GM19452 (cell line): ENCODE results near the gene AP3D1.
A peak's percentile ranks its signal among the peaks of the same experiment; 100 is the strongest.
"Not testable (repeated sequence)": the region's sequence is repeated elsewhere in the genome, so short reads cannot be mapped to it uniquely, and the experiment has no call there.

ENCODE experiments used
- ATAC-seq: cut with Tn5 transposase; IDR thresholded peaks from one replicate; pipeline ENCODE4 v1.9.1; 2021; ENCODE audit not compliant: unreplicated experiment

Gene AP3D1

DNA sequence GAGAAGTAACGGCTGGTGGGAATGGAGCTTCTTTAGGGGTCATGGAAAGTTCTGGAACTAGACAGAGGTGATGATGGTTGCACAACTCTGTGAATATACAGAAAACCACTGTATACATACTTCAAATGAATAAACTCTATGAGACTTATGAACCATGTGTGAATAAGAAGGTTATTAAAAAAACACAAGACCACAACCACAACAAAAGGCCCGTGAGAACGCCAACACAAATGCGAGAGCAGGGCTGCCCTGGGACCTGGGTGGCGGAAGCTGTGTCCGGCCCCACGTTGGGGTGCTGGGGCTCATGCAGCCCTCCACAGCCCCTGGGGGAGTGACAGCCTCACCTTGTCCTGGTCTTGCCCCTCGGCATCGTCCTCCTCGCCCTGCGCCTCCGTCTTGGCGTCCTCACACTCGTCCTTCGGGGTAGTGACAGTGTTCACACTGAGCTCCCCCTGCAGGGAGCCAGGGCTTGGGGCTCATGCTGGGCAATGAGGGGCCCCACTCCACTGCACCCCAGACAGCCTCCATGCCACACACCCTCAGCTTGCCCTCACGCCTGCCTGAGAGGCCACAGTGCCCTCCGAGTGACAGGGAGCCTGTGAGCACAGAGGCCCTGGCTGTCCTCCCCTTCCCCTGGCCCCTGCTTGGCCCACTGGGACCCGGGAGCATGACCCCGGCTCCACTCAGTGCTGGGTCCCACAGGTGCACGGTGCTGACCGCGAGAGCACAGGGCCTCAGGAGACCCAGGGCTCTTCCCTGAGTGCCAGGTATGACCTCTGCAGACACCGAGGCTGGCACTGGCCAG is 38.6 kb downstream of the AP3D1 start:
- no peak for ATAC-seq

DNA sequence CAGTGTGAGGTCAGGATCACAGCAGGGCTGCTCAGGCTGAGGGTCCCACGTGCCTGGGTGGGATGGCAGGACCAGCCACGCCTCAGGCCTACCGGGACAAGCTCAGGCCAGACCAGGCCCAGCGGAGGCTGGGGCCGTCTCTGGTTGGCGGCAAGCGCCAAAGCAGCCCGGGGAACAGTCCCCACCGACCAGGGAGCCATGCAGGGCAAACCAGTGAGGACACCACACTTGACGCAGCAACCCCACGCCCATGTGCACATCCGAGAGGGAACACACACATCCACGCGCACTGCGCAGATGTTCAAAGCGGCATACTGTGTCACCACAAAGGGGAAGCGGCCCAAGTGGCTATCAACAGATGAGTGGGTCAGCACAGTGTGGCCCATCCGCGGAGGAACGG is 39.5 kb downstream of the AP3D1 start:
- no peak for ATAC-seq

DNA sequence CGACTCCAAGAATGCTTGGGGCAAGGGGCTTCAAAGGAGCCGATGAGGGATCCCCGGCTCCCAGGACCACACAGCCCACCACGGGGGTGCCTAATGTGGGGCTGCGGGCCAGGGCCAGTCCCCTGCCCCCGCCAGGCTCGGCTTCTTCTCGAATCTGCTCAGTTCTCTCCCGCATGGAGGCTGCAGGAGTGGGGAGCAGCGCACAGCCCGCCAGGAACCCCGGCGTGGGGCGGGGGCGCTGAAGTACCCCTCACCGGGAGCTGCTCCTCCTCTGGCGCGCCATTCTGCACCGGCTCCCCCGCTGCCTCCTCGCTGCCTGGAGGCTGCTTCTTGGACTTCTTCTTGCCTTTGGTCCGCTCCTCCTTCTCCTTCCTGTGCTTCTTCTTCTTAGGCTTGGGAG is 39.9 kb downstream of the AP3D1 start:
- ATAC-seq: no peak

DNA sequence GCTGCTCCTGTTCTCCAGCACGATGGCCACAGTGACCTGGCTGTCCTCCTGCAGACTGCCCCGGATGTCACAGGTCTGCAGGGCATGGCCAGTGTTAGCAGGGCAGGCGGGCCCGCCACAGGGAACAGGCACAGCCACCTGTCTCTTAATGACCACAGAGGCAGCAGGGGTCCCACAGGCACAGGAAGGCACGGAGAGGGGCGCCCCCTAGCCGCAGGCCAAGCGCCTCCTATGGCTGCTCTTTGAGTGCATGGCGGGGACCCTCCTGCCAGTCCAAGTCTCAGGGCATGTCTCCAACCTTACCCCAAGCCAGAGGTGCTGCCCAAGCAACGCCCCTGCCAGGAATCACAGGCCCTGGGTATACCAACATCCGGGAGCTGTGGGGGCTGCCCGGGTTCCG is 40.5 kb downstream of the AP3D1 start:
- ATAC-seq: no peak

DNA sequence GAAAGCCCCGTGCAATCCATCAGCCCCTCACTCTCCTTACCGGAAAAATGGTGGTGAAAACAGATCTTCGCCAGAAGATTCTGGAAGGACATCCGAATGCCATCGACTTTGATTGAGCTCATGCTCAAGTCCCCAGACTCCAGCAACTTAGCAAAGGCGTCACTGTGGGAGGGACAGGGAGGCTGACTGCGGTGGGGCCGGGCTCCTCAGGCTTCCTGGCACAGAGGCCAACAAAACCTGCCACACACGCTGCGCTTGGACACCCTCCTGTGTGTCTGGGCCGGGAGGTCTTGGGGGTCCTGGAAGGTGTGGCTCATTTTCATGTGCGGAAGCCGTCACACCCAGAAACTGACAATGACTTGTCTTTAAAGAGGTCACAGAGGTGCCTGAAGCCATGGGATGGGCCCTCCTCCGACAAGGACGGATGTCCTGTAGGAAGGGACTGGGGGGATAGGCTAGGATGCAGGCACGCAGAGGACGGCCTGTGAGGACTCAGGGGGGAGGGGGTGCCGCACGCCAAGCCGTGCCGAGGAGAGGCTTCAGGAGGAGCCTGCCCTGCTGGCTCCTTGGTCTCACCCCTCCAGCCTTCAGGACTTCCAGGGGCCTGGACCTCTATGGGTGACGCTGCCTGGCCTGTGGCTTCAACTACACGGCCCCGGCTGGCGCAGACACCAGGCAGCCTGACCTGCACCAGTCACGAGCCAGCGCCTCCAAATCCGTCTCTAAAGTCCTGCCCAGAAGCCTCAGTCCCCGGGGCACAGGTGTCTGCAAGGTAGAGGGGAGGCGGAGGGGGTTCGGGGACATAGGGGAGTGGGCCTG is 42.1 kb downstream of the AP3D1 start:
- ATAC-seq: no peak

DNA sequence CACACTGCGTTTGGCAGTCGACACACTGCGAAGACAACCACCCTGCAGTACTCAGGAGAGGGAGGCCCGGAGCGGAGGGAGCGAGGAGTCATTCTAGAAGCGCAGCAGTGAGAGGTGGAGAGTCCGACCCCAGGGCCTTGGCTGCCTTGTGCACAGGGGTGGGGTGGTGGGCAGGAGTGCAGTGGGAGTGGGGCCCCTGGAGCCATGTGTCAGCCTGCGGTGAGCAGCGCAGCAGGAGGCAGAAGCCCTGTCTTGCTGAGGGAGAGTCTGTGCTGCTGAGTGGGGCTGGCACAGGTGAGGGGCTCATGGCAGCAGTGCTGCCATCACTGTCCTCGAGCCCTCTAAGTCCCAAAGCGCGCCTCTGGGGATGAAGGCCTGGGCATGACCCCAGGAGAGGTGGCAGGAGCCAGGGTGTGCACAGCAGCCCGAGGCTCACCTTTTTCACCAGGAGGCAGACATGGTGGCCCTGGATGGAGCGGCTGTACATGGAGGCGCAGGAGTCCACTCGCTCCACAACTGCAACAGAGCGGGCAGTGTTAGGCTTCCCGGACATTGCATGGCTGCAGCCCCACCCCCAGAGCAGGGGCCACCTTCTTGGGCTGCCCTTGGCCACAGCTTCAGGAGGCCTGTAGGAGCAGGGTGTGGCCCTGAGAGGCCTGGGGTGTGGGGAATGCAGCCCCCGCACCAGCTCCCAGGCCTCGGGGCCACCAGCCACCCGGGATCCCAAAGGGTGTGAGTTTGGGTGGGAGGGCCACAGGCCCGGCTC is 42.9 kb downstream of the AP3D1 start:
- ATAC-seq: no peak

DNA sequence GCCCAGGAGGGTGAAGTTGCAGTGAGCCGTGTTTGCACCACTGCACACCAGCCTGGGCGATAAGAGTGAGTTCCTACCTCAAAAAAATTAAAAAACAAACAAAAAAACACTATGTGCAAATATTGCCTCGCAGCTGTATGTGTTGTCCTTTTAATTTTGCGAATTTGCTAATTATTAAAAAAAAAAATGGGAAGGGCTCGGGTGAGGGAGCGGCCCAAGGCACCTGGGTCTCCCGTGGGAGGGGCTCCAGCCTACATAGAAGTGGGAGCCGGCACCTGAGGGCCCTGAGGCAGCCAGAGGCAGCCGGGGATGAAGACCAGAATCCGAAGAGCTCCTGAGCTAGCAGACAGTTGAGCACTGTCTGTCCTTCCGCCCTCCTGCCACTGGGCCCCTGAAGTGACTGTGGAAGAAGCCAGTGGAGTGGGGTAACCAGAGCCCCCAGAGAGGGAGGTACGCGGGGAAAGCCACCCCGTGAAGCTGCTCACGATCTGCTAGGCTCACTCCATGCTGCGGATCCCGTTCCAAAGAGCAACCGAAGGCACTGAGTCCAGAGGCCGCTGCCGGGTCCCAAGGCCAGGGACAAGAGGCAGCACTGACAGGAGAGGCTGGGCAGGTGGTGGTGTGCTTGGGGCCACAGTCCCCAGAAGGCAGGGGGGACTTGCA is 48.2 kb downstream of the AP3D1 start:
- ATAC-seq: no peak

DNA sequence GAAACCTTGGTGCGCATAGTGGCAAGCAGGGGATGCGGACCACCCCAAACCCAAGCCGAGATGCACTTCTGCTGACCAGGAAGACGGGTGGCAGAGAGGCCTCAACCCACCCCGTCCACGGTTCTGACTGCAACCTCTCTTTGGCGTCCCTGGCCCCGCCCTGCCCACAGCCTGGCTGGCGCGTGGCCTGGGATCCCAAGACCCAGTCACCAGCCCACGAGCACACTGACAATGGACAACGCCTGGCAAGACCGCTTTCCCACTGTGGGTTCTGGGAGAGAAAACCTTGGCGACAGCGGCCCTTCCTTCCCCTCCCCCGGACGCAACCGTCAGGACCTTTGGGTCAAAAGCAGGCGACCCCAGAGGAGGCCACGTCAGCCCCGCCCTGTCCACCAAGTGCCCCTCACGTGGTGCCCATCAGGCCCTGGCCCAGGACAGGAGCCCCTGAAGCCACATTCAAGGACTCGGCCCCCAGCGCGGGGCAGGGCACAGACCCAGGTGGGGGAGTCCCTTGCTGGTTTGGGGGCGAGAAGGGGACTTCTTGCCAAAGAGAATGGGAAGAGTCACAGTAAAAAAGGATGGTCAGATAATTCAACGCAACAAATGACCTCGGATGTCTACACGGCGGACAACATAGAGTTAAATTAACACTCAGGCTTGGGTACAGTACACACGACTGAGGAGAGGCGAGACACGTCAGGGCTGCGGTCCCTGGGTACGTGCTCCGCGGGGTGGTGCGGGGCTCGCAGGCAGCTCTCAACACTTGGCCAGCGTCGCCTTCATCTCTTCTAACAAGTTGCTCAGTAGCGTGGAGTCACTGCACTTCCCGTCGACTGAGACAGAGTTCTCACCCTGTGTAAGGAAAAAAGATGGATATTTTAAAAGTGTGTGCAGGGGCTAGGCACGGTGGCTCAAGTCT is 49.7 kb downstream of the AP3D1 start:
- ATAC-seq: no peak

DNA sequence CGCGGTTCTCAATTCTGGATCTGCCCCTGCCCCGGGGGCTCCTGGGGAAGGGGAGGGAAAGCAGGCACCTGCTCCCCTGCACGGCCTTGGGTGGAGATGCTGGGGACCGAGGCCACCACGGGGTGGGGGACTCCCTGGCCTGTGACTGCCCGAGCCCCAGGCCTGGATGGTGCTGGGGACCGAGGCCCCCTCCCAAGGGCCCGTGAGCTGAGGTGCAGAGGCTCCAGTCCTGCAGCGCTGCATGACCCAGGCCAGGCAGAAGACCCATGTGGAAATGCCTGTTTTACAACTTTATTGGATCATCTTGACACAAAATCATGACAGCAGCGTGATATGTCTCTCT is 50.7 kb downstream of the AP3D1 start:
- ATAC-seq: no peak

DNA sequence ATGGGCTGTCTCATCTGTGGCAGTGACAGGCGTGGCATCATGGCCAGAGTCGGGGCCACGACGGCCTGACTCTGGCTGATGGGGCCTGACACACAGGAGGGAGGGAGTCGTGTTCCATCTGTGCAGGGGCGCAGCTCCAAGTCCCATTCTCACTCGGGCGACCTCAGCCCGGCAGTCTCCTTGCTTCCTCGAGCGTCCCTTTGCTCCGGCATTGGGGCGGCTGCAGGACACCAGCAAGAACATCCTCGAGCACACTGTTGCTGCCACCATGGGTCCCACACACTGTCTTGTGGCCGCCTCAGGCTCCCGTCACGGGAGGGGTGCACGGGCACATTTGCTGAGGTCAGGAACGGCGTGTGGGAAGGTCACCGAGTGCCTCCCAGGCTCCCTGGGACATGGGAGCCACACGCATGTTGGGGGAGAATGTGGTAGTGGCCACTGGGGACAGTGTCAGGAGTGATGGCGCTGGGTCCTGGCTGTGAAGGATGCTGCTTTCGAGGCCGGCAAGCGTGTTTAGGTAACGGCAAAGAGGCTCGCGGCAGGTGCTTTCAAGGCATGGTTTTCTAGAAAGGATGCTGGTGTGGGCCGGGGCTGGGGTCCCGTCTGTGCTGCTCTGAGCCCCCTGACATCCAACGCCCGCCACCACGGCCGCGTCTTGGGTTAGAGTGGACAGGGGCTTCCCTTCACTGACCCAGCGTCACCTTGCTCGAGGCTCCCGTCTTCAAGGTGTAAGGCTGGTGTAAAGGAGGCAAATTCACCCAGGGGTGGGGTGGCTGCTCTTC is 51.2 kb downstream of the AP3D1 start:
- ATAC-seq: no peak

DNA sequence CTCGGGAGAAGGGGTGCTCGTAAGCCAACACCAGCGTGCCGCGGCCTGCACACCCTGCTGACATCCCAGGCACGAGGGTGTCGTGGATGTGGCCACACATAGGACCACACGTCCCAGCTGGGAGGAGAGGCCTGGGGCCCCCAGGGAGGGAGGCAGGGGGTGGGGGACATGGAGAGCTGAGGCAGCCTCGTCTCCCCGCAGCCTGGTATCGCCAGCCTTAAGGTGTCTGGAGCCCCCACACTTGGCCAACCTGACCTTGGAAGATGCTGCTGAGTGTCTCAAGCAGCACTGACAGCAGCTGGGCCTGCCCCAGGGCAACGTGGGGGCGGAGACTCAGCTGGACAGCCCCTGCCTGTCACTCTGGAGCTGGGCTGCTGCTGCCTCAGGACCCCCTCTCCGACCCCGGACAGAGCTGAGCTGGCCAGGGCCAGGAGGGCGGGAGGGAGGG is 52.3 kb downstream of the AP3D1 start:
- no peak for ATAC-seq

DNA sequence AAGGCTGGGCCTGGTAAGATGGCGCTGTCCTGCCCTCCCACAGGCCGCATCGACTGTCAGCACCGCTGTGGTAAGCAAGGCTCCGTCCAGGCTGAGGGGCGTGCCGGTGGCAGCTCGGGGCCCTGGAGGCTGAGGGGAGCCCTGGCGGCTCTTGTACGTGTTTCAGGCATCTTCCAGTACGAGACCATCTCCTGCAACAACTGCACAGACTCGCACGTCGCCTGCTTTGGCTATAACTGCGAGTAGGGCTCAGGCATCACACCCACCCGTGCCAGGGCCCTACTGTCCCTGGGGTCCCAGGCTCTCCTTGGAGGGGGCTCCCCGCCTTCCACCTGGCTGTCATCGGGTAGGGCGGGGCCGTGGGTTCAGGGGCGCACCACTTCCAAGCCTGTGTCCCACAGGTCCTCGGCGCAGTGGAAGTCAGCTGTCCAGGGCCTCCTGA is 53.5 kb downstream of the AP3D1 start:
- ATAC-seq: no peak

DNA sequence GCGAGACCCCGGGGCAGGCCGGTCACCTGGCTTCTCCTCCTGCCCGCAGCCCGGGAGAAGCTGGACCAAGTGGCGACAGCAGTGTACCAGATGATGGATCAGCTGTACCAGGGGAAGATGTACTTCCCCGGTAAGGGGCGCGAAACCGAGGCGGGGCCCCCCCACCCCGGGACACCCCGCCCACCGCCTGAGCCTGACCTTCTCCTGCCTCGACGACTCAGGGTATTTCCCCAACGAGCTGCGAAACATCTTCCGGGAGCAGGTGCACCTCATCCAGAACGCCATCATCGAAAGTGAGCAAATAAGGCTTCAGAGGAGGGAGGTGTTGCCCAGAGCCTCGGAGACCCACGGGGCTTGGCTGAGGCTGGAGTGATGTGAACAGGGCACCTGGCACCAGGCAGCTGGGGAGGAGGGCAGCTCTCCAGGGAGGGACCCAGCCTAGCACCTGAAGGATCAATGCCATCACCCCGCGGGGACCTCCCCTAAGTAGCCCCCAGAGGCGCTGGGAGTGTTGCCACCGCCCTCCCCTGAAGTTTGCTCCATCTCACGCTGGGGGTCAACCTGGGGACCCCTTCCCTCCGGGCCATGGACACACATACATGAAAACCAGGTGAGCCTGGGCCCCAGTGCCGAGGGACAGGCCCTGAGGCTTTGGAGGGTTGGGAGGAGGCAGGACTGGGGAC is 54.0 kb downstream of the AP3D1 start:
- no peak for ATAC-seq

DNA sequence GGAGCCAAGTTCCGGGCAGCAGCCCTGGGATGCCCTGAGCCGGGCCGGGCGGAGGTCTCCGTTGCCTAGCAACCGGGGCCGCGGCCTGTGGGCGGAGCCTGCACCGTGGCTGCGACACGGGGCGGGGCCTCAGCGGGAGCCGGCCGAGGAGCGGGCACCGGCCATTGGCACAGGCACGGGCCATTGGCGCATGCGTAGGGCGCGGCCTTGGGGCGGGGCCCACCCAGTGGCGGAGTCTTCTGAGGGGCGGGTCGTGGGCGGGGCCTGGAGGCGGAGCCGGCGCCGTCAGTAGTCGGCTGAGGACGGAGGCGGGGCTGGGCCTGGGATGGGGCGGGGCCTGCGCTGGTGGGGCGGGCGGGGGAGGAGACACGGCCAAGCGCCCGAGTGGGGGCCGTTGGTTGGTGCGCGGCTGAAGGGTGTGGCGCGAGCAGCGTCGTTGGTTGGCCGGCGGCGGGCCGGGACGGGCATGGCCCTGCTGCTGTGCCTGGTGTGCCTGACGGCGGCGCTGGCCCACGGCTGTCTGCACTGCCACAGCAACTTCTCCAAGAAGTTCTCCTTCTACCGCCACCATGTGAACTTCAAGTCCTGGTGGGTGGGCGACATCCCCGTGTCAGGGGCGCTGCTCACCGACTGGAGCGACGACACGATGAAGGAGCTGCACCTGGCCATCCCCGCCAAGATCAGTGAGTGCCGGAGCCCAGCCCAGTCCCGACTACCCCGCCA is 54.7 kb downstream of the AP3D1 start, which contains the start of gene IZUMO4:
TSS of gene IZUMO4 (plus strand) at position 436 of the 723 bp plus-strand sequence. CDS start at position 467, 31 bp downstream.
- ATAC-seq: peak; percentile 60

DNA sequence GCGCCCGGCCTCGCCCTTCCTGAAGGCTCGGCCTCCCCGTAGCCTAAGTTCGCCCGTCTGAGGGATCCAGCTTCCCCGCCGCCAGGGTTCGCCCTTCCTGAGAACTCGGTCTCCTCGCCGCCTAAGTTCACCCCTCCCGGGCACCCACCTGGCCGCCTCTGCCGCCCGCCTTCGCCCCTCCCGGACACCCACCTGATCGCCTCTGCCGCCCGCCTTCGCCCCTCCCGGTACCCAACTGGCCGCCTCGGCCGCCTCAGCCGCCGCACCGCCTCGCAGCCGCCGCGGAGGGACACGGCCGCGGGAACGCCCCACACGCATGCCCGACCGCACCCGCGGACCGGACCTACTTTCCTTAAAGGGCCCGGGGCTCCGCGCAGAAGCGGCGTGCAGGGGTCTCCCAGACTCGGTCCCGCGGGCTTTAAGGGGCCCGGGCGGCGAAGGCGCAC is 55.3 kb downstream of the AP3D1 start, which contains the start of gene MOB3A:
TSS of gene MOB3A (minus strand) at position 293 of the 446 bp plus-strand sequence. CDS start 17,766 bp downstream, outside the sequence.
- ATAC-seq: peak; percentile 41

DNA sequence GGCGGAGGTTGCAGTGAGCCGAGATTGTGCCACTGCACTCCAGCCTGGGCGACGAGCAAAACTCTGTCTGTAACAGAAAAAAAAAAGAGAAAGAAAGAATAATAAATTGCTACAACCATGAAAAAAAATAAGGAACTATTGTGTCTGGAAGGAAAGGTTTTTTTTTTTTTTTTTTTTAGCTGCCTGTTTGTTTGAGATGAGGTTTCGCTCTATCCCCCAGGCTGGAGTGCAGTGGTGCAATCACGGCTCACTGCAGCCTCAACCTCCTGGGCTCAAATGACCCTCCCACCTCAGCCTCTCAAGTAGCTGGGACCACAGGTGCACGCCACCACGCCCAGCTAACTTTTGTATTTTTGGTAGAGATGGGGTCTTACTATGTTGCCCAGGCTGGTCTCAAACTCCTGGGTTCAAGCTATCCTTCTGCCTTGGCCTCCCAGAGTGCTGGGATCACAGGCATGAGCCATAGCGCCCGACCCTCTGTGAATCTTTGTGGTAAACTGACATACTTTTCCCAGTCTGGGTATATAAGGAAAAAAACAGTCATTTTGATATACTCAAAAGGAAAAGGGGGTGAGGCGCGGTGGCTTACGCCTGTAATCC is 59.3 kb downstream of the AP3D1 start:
- ATAC-seq: not testable (repeated sequence)

DNA sequence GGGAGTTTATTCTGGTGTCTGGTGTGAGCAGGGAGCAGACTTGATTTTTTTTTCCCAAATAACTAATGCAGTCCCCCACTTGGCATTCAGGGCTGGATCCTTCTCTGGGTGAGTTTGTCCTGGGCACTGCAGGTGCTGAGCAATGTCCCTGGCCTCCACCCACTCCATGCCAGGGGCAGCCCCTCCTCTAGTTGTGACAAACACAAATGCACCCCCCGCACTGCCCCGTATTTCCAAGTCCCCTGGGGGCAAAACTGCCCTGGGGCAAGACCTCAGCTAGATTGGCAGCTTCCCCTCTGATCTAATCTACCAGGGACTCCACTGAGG is 61.7 kb downstream of the AP3D1 start:
- ATAC-seq: peak; percentile 1
